WTC11 (cell line): ENCODE measurements around the gene CPN1. TPM values are rescaled to one million over a fixed set of nuclear protein-coding genes. Genes with fewer than 3 reads are reported as not detected.

Source experiments
- ATAC-seq: fragments of 200-7000 bp; cut with Tn5 transposase; 2 replicates; pipeline ENCODE4 v1.10.0; 2021; ENCODE audit warnings: mild to moderate bottlenecking, moderate library complexity
- CTCF ChIA-PET: fragments of 300-600 bp; sonication (Branson Sonifier 250); formaldehyde crosslinking; loops from one replicate; lab custom pipeline; 2021; ENCODE audit warnings: antibody characterized with exemption; lab: Charles Lee
- POLR2A ChIA-PET: fragments of 350-600 bp; sonication (Branson Sonifier 250); formaldehyde crosslinking; loops from one replicate; lab custom pipeline; 2021; ENCODE audit warnings: antibody characterized with exemption; lab: Charles Lee
- DNase-seq: peaks from one replicate; pipeline ENCODE4 v3.0.0; 2021; ENCODE audit warnings: low spot score
- H3K27ac Mint-ChIP-seq: 2 replicates; pipeline ENCODE4 v1.8.0; 2021; ENCODE audit warnings: mixed read lengths
- H3K27me3 Mint-ChIP-seq: 2 replicates; pipeline ENCODE4 v1.8.0; 2021; ENCODE audit warnings: low read depth, mild to moderate bottlenecking, moderate library complexity, mixed read lengths
- H3K36me3 Mint-ChIP-seq: 2 replicates; pipeline ENCODE4 v1.8.0; 2021; ENCODE audit warnings: mixed read lengths
- H3K4me1 Mint-ChIP-seq: 2 replicates; pipeline ENCODE4 v1.8.0; 2022; ENCODE audit warnings: mixed read lengths
- H3K4me3 Mint-ChIP-seq: 2 replicates; pipeline ENCODE4 v1.8.0; 2021; ENCODE audit warnings: mild to moderate bottlenecking, moderate library complexity, mixed read lengths
- H3K9me3 Mint-ChIP-seq: 2 replicates; pipeline ENCODE4 v1.8.0; 2021; ENCODE audit warnings: mixed read lengths
- ATF1 ChIP-seq: sonication (generic); formaldehyde crosslinking; IDR thresholded peaks from 2 replicates; pipeline ENCODE4 v1.8.1; 2023; ENCODE audit warnings: mild to moderate bottlenecking, moderate library complexity, missing genetic modification reagents
- CREB1 ChIP-seq: sonication (generic); formaldehyde crosslinking; IDR thresholded peaks from 2 replicates; pipeline ENCODE4 v1.8.0; 2023; ENCODE audit warnings: mild to moderate bottlenecking, missing genetic modification reagents
- IRF2 ChIP-seq: sonication (generic); formaldehyde crosslinking; IDR thresholded peaks from 2 replicates; pipeline ENCODE4 v1.8.0; 2022; ENCODE audit warnings: low read depth, missing genetic modification reagents, borderline replicate concordance
- MXD4 ChIP-seq: fragments of 250-450 bp; sonication (Bioruptor Pico); IDR thresholded peaks from 2 replicates; pipeline ENCODE4 v1.8.0; 2021; ENCODE audit warnings: mild to moderate bottlenecking, moderate library complexity, borderline replicate concordance
- NFATC4 ChIP-seq: fragments of 250-450 bp; sonication (Bioruptor Pico); IDR thresholded peaks from 2 replicates; pipeline ENCODE4 v1.9.0; 2021; ENCODE audit warnings: mild to moderate bottlenecking
- NR1H2 ChIP-seq: sonication (generic); formaldehyde crosslinking; IDR thresholded peaks from 2 replicates; pipeline ENCODE4 v1.9.0; 2021; ENCODE audit warnings: mild to moderate bottlenecking, moderate library complexity, missing genetic modification reagents
- RELA ChIP-seq: sonication (generic); formaldehyde crosslinking; IDR thresholded peaks from 2 replicates; pipeline ENCODE4 v1.8.1; 2022; ENCODE audit warnings: missing genetic modification reagents, mild to moderate bottlenecking, borderline replicate concordance
- RORB ChIP-seq: fragments of 250-450 bp; sonication (Bioruptor Pico); IDR thresholded peaks from 2 replicates; pipeline ENCODE4 v1.9.0; 2021; ENCODE audit warnings: mild to moderate bottlenecking
- TCF7 ChIP-seq: sonication (generic); formaldehyde crosslinking; IDR thresholded peaks from 2 replicates; pipeline ENCODE4 v1.8.0; 2022; ENCODE audit warnings: mild to moderate bottlenecking, low read depth, missing genetic modification reagents, moderate library complexity
- TEAD4 ChIP-seq: sonication (generic); formaldehyde crosslinking; IDR thresholded peaks from 2 replicates; pipeline ENCODE4 v1.8.0; 2022; ENCODE audit warnings: mild to moderate bottlenecking, missing genetic modification reagents
- ZNF232 ChIP-seq: sonication (generic); formaldehyde crosslinking; IDR thresholded peaks from 2 replicates; pipeline ENCODE4 v1.8.0; 2022; ENCODE audit warnings: mild to moderate bottlenecking, missing genetic modification reagents
- total RNA-seq: library from RNA; stranded (reverse); gene quantifications from 3 replicates; pipeline ENCODE4 v1.2.3, GENCODE V29; 2021
- TF ChIP-seq, protein P1 (sequence below): fragments of 250-450 bp; sonication (Bioruptor Pico); IDR thresholded peaks from 2 replicates; pipeline ENCODE4 v1.9.0; 2021; ENCODE audit warnings: mild to moderate bottlenecking, borderline replicate concordance
- TF ChIP-seq, protein P2 (sequence below): sonication (generic); formaldehyde crosslinking; IDR thresholded peaks from 2 replicates; pipeline ENCODE4 v1.8.0; 2023; ENCODE audit warnings: missing genetic modification reagents
- TF ChIP-seq, protein P3 (sequence below): fragments of 250-450 bp; sonication (Bioruptor Pico); IDR thresholded peaks from 2 replicates; pipeline ENCODE4 v1.9.0; 2021; ENCODE audit warnings: moderate library complexity, mild to moderate bottlenecking, inconsistent platforms, borderline replicate concordance
- TF ChIP-seq, protein P4 (sequence below): sonication (generic); formaldehyde crosslinking; IDR thresholded peaks from 2 replicates; pipeline ENCODE4 v1.8.1; 2022; ENCODE audit warnings: low read depth, mild to moderate bottlenecking, moderate library complexity, missing genetic modification reagents, borderline replicate concordance
- TF ChIP-seq, protein P5 (sequence below): sonication (generic); formaldehyde crosslinking; IDR thresholded peaks from 2 replicates; pipeline ENCODE4 v1.8.0; 2022; ENCODE audit warnings: mild to moderate bottlenecking, missing genetic modification reagents
- TF ChIP-seq, protein P6 (sequence below): sonication (generic); formaldehyde crosslinking; IDR thresholded peaks from 2 replicates; pipeline ENCODE4 v1.8.1; 2023; ENCODE audit warnings: mild to moderate bottlenecking, missing genetic modification reagents
- TF ChIP-seq, protein P7 (sequence below): sonication (generic); formaldehyde crosslinking; IDR thresholded peaks from 2 replicates; pipeline ENCODE4 v1.8.0; 2023; ENCODE audit warnings: missing genetic modification reagents, mild to moderate bottlenecking, borderline replicate concordance
- TF ChIP-seq, protein P8 (sequence below): sonication (generic); formaldehyde crosslinking; IDR thresholded peaks from 2 replicates; pipeline ENCODE4 v1.8.1; 2023; ENCODE audit warnings: mild to moderate bottlenecking, missing genetic modification reagents, moderate library complexity

The CPN1 gene
- total RNA-seq, 1 experiment from 2014 or later, result 0.42 TPM

DNA sequence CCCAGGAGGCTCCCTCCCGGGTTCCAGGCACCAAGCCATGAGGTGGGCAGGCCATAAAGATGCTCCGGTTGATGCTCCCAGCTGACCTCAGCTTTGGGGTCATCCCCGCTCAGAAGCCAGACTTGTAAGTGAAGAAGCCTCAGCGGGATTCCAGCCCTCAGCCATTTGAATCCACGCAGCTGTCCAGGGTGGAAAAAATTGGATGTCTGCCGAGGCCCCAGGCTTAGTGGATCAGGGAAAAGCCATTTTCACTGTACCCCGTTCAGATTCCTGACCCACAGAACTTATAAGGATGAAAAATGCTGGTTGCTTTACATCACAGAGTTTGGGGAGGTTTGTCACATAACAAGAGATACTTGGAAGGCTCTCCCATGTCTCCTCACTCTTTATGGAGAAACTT, 49.2 kb upstream of the CPN1 start (continued):
- no peak for TF ChIP-seq RORB (CRISPR knock-in tag)
- TF ChIP-seq NR1H2, result no peak
- TF ChIP-seq, all 79 proteins: peak for 0

DNA sequence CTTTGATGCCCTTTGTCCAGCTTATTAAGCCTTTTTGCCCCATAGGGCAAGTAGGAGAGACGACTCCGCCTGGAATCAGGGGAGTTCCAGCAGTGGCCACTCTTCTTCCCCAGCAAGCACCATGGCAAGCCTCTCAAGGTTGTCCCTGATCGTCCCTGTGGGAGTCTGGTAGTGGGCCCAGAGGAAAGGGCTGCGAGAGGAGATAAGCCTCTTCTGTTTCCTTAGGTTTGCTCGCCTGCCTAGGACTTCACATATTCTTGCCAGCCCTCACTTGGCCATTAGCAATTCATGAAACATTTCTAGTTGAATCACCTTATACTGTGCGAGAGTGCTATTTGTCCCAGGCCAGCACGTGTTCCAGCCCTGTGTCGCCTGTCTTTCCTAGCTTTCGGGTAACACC, 47.8 kb upstream of the CPN1 start:
- H3K27me3 Mint-ChIP-seq, result no peaks in the 10 kb centered on the region
- ChIA-PET CTCF (interaction anchor here (1.0 kb wide), 1 partner anchor 284 kb away, joined by 7 read pairs; no protein-coding TSS in a partner anchor), POLR2A (interaction anchor here (0.5 to 0.6 kb wide), 2 partner anchors 8 to 15 kb away, joined by 4 read pairs; no protein-coding TSS in a partner anchor)
- H3K9me3 Mint-ChIP-seq, result peaks cover 15% of the 10 kb centered on the region
- DNase-seq (no peak), ATAC-seq (no peak)
- no peak overlapping the region for H3K4me3 Mint-ChIP-seq
- TF ChIP-seq, protein P1, sequence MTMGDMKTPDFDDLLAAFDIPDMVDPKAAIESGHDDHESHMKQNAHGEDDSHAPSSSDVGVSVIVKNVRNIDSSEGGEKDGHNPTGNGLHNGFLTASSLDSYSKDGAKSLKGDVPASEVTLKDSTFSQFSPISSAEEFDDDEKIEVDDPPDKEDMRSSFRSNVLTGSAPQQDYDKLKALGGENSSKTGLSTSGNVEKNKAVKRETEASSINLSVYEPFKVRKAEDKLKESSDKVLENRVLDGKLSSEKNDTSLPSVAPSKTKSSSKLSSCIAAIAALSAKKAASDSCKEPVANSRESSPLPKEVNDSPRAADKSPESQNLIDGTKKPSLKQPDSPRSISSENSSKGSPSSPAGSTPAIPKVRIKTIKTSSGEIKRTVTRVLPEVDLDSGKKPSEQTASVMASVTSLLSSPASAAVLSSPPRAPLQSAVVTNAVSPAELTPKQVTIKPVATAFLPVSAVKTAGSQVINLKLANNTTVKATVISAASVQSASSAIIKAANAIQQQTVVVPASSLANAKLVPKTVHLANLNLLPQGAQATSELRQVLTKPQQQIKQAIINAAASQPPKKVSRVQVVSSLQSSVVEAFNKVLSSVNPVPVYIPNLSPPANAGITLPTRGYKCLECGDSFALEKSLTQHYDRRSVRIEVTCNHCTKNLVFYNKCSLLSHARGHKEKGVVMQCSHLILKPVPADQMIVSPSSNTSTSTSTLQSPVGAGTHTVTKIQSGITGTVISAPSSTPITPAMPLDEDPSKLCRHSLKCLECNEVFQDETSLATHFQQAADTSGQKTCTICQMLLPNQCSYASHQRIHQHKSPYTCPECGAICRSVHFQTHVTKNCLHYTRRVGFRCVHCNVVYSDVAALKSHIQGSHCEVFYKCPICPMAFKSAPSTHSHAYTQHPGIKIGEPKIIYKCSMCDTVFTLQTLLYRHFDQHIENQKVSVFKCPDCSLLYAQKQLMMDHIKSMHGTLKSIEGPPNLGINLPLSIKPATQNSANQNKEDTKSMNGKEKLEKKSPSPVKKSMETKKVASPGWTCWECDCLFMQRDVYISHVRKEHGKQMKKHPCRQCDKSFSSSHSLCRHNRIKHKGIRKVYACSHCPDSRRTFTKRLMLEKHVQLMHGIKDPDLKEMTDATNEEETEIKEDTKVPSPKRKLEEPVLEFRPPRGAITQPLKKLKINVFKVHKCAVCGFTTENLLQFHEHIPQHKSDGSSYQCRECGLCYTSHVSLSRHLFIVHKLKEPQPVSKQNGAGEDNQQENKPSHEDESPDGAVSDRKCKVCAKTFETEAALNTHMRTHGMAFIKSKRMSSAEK, result no peak
- TF ChIP-seq MXD4 (CRISPR knock-in tag), result no peak
- no peak for TF ChIP-seq NFATC4 (CRISPR knock-in tag)
- TF ChIP-seq, protein P2, sequence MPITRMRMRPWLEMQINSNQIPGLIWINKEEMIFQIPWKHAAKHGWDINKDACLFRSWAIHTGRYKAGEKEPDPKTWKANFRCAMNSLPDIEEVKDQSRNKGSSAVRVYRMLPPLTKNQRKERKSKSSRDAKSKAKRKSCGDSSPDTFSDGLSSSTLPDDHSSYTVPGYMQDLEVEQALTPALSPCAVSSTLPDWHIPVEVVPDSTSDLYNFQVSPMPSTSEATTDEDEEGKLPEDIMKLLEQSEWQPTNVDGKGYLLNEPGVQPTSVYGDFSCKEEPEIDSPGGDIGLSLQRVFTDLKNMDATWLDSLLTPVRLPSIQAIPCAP (CRISPR knock-in tag), result no peak
- no peak for TF ChIP-seq CREB1 (CRISPR knock-in tag)
- TF ChIP-seq, protein P3, sequence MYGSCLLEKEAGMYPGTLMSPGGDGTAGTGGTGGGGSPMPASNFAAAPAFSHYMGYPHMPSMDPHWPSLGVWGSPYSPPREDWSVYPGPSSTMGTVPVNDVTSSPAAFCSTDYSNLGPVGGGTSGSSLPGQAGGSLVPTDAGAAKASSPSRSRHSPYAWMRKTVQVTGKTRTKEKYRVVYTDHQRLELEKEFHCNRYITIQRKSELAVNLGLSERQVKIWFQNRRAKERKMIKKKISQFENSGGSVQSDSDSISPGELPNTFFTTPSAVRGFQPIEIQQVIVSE, result no peak
- TF ChIP-seq, protein P4, sequence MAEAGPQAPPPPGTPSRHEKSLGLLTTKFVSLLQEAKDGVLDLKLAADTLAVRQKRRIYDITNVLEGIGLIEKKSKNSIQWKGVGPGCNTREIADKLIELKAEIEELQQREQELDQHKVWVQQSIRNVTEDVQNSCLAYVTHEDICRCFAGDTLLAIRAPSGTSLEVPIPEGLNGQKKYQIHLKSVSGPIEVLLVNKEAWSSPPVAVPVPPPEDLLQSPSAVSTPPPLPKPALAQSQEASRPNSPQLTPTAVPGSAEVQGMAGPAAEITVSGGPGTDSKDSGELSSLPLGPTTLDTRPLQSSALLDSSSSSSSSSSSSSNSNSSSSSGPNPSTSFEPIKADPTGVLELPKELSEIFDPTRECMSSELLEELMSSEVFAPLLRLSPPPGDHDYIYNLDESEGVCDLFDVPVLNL (CRISPR knock-in tag), result no peak
- TF ChIP-seq, protein P5, sequence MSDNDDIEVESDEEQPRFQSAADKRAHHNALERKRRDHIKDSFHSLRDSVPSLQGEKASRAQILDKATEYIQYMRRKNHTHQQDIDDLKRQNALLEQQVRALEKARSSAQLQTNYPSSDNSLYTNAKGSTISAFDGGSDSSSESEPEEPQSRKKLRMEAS (CRISPR knock-in tag), result no peak
- TF ChIP-seq, protein P6, sequence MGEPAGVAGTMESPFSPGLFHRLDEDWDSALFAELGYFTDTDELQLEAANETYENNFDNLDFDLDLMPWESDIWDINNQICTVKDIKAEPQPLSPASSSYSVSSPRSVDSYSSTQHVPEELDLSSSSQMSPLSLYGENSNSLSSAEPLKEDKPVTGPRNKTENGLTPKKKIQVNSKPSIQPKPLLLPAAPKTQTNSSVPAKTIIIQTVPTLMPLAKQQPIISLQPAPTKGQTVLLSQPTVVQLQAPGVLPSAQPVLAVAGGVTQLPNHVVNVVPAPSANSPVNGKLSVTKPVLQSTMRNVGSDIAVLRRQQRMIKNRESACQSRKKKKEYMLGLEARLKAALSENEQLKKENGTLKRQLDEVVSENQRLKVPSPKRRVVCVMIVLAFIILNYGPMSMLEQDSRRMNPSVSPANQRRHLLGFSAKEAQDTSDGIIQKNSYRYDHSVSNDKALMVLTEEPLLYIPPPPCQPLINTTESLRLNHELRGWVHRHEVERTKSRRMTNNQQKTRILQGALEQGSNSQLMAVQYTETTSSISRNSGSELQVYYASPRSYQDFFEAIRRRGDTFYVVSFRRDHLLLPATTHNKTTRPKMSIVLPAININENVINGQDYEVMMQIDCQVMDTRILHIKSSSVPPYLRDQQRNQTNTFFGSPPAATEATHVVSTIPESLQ, result no peak
- TF ChIP-seq IRF2 (CRISPR knock-in tag), result no peak
- TF ChIP-seq ZNF232 (CRISPR knock-in tag), result no peak
- TF ChIP-seq TEAD4 (CRISPR knock-in tag), result no peak
- no peak for TF ChIP-seq RELA
- TF ChIP-seq, protein P7, sequence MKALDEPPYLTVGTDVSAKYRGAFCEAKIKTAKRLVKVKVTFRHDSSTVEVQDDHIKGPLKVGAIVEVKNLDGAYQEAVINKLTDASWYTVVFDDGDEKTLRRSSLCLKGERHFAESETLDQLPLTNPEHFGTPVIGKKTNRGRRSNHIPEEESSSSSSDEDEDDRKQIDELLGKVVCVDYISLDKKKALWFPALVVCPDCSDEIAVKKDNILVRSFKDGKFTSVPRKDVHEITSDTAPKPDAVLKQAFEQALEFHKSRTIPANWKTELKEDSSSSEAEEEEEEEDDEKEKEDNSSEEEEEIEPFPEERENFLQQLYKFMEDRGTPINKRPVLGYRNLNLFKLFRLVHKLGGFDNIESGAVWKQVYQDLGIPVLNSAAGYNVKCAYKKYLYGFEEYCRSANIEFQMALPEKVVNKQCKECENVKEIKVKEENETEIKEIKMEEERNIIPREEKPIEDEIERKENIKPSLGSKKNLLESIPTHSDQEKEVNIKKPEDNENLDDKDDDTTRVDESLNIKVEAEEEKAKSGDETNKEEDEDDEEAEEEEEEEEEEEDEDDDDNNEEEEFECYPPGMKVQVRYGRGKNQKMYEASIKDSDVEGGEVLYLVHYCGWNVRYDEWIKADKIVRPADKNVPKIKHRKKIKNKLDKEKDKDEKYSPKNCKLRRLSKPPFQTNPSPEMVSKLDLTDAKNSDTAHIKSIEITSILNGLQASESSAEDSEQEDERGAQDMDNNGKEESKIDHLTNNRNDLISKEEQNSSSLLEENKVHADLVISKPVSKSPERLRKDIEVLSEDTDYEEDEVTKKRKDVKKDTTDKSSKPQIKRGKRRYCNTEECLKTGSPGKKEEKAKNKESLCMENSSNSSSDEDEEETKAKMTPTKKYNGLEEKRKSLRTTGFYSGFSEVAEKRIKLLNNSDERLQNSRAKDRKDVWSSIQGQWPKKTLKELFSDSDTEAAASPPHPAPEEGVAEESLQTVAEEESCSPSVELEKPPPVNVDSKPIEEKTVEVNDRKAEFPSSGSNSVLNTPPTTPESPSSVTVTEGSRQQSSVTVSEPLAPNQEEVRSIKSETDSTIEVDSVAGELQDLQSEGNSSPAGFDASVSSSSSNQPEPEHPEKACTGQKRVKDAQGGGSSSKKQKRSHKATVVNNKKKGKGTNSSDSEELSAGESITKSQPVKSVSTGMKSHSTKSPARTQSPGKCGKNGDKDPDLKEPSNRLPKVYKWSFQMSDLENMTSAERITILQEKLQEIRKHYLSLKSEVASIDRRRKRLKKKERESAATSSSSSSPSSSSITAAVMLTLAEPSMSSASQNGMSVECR (CRISPR knock-in tag), result no peak
- TF ChIP-seq, protein P8, sequence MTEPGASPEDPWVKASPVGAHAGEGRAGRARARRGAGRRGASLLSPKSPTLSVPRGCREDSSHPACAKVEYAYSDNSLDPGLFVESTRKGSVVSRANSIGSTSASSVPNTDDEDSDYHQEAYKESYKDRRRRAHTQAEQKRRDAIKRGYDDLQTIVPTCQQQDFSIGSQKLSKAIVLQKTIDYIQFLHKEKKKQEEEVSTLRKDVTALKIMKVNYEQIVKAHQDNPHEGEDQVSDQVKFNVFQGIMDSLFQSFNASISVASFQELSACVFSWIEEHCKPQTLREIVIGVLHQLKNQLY, result no peak
- TF ChIP-seq ATF1 (CRISPR knock-in tag), result no peak
- TF ChIP-seq TCF7 (CRISPR knock-in tag), result no peak
- no peak overlapping the region for H3K27ac Mint-ChIP-seq
- H3K36me3 Mint-ChIP-seq, result peaks cover 7% of the 10 kb centered on the region
- no peaks in the 10 kb centered on the region for H3K4me1 Mint-ChIP-seq
